Keratinocyte (primary cell): Measurements from ENCODE around the gene KLF16.

Source experiments
- EZH2 ChIP-seq: IDR thresholded peaks from one replicate; pipeline ENCODE4 v1.6.1; 2012; ENCODE audit warnings: inconsistent platforms, mild to moderate bottlenecking, low read length, moderate library complexity
- TF ChIP-seq, protein P1 (sequence below), 3 experiments: IDR thresholded peaks in 1 of 3; conservative IDR thresholded peaks in 1 of 3; optimal IDR thresholded peaks in 1 of 3; 2 replicates in 2 of 3; 3 replicates in 1 of 3; pipeline versions ENCODE3 to v1.5.1; 2011; ENCODE audit warnings: low read length in 3 of 3, mild to moderate bottlenecking in 3 of 3, moderate library complexity in 2 of 3, control low read depth in 1 of 3, inconsistent platforms in 1 of 3; ENCODE audit not compliant: insufficient read depth in 2 of 3; ENCODE audit errors: extremely low read depth in 1 of 3

- TF ChIP-seq, protein P1, sequence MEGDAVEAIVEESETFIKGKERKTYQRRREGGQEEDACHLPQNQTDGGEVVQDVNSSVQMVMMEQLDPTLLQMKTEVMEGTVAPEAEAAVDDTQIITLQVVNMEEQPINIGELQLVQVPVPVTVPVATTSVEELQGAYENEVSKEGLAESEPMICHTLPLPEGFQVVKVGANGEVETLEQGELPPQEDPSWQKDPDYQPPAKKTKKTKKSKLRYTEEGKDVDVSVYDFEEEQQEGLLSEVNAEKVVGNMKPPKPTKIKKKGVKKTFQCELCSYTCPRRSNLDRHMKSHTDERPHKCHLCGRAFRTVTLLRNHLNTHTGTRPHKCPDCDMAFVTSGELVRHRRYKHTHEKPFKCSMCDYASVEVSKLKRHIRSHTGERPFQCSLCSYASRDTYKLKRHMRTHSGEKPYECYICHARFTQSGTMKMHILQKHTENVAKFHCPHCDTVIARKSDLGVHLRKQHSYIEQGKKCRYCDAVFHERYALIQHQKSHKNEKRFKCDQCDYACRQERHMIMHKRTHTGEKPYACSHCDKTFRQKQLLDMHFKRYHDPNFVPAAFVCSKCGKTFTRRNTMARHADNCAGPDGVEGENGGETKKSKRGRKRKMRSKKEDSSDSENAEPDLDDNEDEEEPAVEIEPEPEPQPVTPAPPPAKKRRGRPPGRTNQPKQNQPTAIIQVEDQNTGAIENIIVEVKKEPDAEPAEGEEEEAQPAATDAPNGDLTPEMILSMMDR (optimal IDR thresholded peaks at IDR 0.05 in 1 of 3, IDR thresholded peaks at IDR 0.05 in 1 of 3, conservative IDR thresholded peaks at IDR 0.05 in 1 of 3; ENCODE audit: extremely low read depth in 1 of 3, insufficient read depth in 2 of 3, low read length in 3 of 3), result peak in 1 of 3 experiments; percentile 3
- no peak for TF ChIP-seq EZH2
These were observed 49.9 kb downstream of the KLF16 start for GRCh38 chr19:1813192-1814182.
